B cell (primary cell): ENCODE data around the gene CASKIN1. TPM values are rescaled to one million over a fixed set of nuclear protein-coding genes. Genes with fewer than 3 reads are reported as not detected.

ENCODE experiments used
- ATAC-seq: fragments of 200-7000 bp; cut with Tn5 transposase; one replicate; pipeline ENCODE4 v1.10.0; 2021; ENCODE audit warnings: low read depth, mild to moderate bottlenecking, moderate number of reproducible peaks, moderate library complexity
- CTCF ChIA-PET: fragments of 350-600 bp; sonication (Branson Sonifier 250); formaldehyde crosslinking; loops from one replicate; lab custom pipeline; 2021; ENCODE audit warnings: antibody characterized with exemption, inconsistent platforms; lab: Charles Lee
- POLR2A ChIA-PET: fragments of 350-600 bp; sonication (Branson Sonifier 250); formaldehyde crosslinking; loops from one replicate; lab custom pipeline; 2021; ENCODE audit warnings: antibody characterized with exemption; lab: Charles Lee
- DNase-seq: peaks from one replicate; pipeline ENCODE4 v3.0.0; 2013
- H2AFZ ChIP-seq: 2 replicates; pipeline ENCODE4 v1.6.1; 2012; ENCODE audit warnings: mild to moderate bottlenecking, low read depth, low read length; ENCODE audit not compliant: insufficient read depth, poor library complexity, severe bottlenecking
- H3K27ac ChIP-seq, 2 donors: 1 replicate in 1 of 2; 2 replicates in 1 of 2; pipeline ENCODE4 v1.5.1; 2012 to 2013; ENCODE audit warnings: low read length in 2 of 2, mild to moderate bottlenecking in 2 of 2, moderate library complexity in 1 of 2
- H3K27me3 ChIP-seq, 4 experiments: fragments of 200-600 bp in 1 of 4; sonication (generic) in 1 of 4; replicated peaks in 1 of 4; 1 replicate in 2 of 4; 2 replicates in 2 of 4; pipeline versions ENCODE4 v1.6.1 to v1.7.0; 2013 to 2016; ENCODE audit warnings: low read length in 3 of 4, mild to moderate bottlenecking in 2 of 4, mixed read lengths in 1 of 4, moderate library complexity in 1 of 4; ENCODE audit not compliant: insufficient read depth in 4 of 4, control insufficient read depth in 3 of 4; ENCODE audit errors: control extremely low read depth in 1 of 4
- H3K36me3 ChIP-seq, 2 experiments: replicated peaks in 1 of 2; 1 replicate in 1 of 2; 2 replicates in 1 of 2; pipeline versions ENCODE4 v1.6.1 to v1.7.1; 2013; ENCODE audit warnings: low read length in 1 of 2; ENCODE audit not compliant: insufficient read depth in 2 of 2, control insufficient read depth in 1 of 2; ENCODE audit errors: control extremely low read depth in 1 of 2, extremely low read depth in 1 of 2
- H3K4me1 ChIP-seq, 2 donors: fragments of 200-600 bp in 1 of 2; sonication (generic) in 1 of 2; 1 replicate in 1 of 2; 2 replicates in 1 of 2; pipeline versions ENCODE4 v1.5.1 to v1.6.1; 2013 to 2017; ENCODE audit warnings: low read length in 2 of 2; ENCODE audit not compliant: control insufficient read depth in 2 of 2, insufficient read depth in 2 of 2
- H3K4me2 ChIP-seq: replicated peaks from 2 replicates; pipeline ENCODE3; 2012; ENCODE audit warnings: mild to moderate bottlenecking, low read depth, low read length; ENCODE audit not compliant: poor library complexity, severe bottlenecking
- H3K4me3 ChIP-seq, 5 experiments: fragments of 200-600 bp in 1 of 5; sonication (generic) in 1 of 5; 1 replicate in 3 of 5; 2 replicates in 2 of 5; pipeline versions ENCODE4 v1.5.1 to v1.7.0; 2011 to 2016; ENCODE audit warnings: low read length in 4 of 5, mild to moderate bottlenecking in 4 of 5, low read depth in 2 of 5, control low read depth in 1 of 5, moderate library complexity in 1 of 5; ENCODE audit not compliant: insufficient read depth in 1 of 5; ENCODE audit errors: control extremely low read depth in 1 of 5, extremely low read depth in 1 of 5
- H3K79me2 ChIP-seq: fragments of 200-600 bp; sonication (generic); one replicate; pipeline ENCODE4 v1.6.0; 2016; ENCODE audit warnings: low read length; ENCODE audit not compliant: control insufficient read depth, insufficient read depth
- H3K9ac ChIP-seq: fragments of 200-600 bp; sonication (generic); 2 replicates; pipeline ENCODE4 v1.6.1; 2017; ENCODE audit warnings: mild to moderate bottlenecking, low read length, moderate library complexity
- H3K9me3 ChIP-seq, 3 donors: one replicate each; pipeline versions ENCODE4 v1.6.1 to v1.7.1; 2013; ENCODE audit warnings: low read length in 2 of 3; ENCODE audit not compliant: control insufficient read depth in 2 of 3, insufficient read depth in 1 of 3; ENCODE audit errors: control extremely low read depth in 1 of 3
- H4K20me1 ChIP-seq: 2 replicates; pipeline ENCODE4 v1.6.0; 2012; ENCODE audit warnings: mild to moderate bottlenecking, low read length; ENCODE audit not compliant: insufficient read depth, control insufficient read depth, poor library complexity, severe bottlenecking
- H3K27ac Mint-ChIP-seq: one replicate; pipeline ENCODE4 v1.8.0; 2021; ENCODE audit warnings: mixed read lengths
- H3K27me3 Mint-ChIP-seq: one replicate; pipeline ENCODE4 v1.8.0; 2021; ENCODE audit warnings: mixed read lengths
- H3K4me1 Mint-ChIP-seq: one replicate; pipeline ENCODE4 v1.8.0; 2021; ENCODE audit warnings: mixed read lengths
- H3K4me3 Mint-ChIP-seq: one replicate; pipeline ENCODE4 v1.8.0; 2021; ENCODE audit warnings: mixed read lengths
- H3K9me3 Mint-ChIP-seq: one replicate; pipeline ENCODE4 v1.8.0; 2022; ENCODE audit warnings: mixed read lengths; ENCODE audit not compliant: insufficient read depth
- EZH2 ChIP-seq: IDR thresholded peaks from 2 replicates; pipeline ENCODE4 v1.6.1; 2012; ENCODE audit warnings: borderline replicate concordance, low read depth, mild to moderate bottlenecking, moderate library complexity, low read length; ENCODE audit not compliant: insufficient read depth, poor library complexity, severe bottlenecking
- WGBS: methylation state at CpG from one replicate; pipeline ENCODE4 v1.1.5; 2013; ENCODE audit warnings: missing lambda C conversion rate; ENCODE audit not compliant: insufficient coverage; 5-methylcytosine and 5-hydroxymethylcytosine counted together
- intact Hi-C: fragments of 100-400 bp; cut with micrococcal nuclease; formaldehyde crosslinking; loops from one replicate; pipeline ENCODE4 v1.10.0; 2022
- polyA plus RNA-seq: library from polyadenylated mRNA; depleted of rRNA; stranded (reverse); fragments of >200 nt; gene quantifications from 2 replicates; pipeline ENCODE4 v1.2.3, GENCODE V29; 2012
- total RNA-seq, 2 donors: library from RNA; stranded (reverse); fragments of 120-200 nt in 1 of 2; gene quantifications; 1 replicate in 1 of 2; 2 replicates in 1 of 2; pipeline versions ENCODE4 v1.2.3 to v1.2.4, GENCODE V29; 2013 to 2022
- TF ChIP-seq, protein P1 (sequence below): fragments of 200-600 bp; IDR thresholded peaks from one replicate; pipeline ENCODE4 v1.8.0; 2022; ENCODE audit warnings: antibody characterized with exemption, mild to moderate bottlenecking

Gene CASKIN1
- total and polyA plus RNA-seq, 2 donors (not counting 1 experiment from before 2014, with no cell fraction given), result 0.01 TPM; not detected in 1

- H3K4me3 Mint-ChIP-seq, result peak overlapping the region; percentile 60
- intact Hi-C loops, result loop anchor here (10.0 kb wide), 1 partner anchor 754 kb away; no protein-coding TSS in a partner anchor
- H3K4me1 ChIP-seq, result peaks cover 51 to 70% of the 10 kb centered on the region in 2 donors
- H3K79me2 ChIP-seq, result peaks cover 42% of the 10 kb centered on the region
- H3K9me3 Mint-ChIP-seq, result no peaks in the 10 kb centered on the region
- ChIA-PET CTCF (interaction anchor here (0.9 to 5.9 kb wide), 4 partner anchors 10 to 128 kb away, joined by 4 to 72 read pairs (median 6); no protein-coding TSS in a partner anchor), POLR2A (interaction anchor here (0.6 kb wide), 2 partner anchors 169 to 202 kb away, joined by 6 read pairs; no protein-coding TSS in a partner anchor)
- no peak overlapping the region for H3K4me3 ChIP-seq
- no peak overlapping the region for H3K27ac ChIP-seq
- no peaks in the 10 kb centered on the region for H3K9me3 ChIP-seq
- H3K27me3 ChIP-seq, result peaks cover 0 to 4% (median 0%) of the 10 kb centered on the region in 4 experiments
- H3K27ac Mint-ChIP-seq, result no peak overlapping the region
- H3K4me1 Mint-ChIP-seq, result peaks cover 49% of the 10 kb centered on the region
- no peaks in the 10 kb centered on the region for H3K27me3 Mint-ChIP-seq
- H3K4me2 ChIP-seq, result peak overlapping the region; percentile 93
- WGBS, result 71% methylated on average over 12 of the region's 18 CpGs
- no peak for TF ChIP-seq EZH2
- TF ChIP-seq, protein P1, sequence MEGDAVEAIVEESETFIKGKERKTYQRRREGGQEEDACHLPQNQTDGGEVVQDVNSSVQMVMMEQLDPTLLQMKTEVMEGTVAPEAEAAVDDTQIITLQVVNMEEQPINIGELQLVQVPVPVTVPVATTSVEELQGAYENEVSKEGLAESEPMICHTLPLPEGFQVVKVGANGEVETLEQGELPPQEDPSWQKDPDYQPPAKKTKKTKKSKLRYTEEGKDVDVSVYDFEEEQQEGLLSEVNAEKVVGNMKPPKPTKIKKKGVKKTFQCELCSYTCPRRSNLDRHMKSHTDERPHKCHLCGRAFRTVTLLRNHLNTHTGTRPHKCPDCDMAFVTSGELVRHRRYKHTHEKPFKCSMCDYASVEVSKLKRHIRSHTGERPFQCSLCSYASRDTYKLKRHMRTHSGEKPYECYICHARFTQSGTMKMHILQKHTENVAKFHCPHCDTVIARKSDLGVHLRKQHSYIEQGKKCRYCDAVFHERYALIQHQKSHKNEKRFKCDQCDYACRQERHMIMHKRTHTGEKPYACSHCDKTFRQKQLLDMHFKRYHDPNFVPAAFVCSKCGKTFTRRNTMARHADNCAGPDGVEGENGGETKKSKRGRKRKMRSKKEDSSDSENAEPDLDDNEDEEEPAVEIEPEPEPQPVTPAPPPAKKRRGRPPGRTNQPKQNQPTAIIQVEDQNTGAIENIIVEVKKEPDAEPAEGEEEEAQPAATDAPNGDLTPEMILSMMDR, result no peak
- ATAC-seq (no peak), DNase-seq (no peak)
- peaks cover 64% of the 10 kb centered on the region for H4K20me1 ChIP-seq
- peaks cover 0 to 18% of the 10 kb centered on the region in 2 experiments for H3K36me3 ChIP-seq
- no peak overlapping the region for H3K9ac ChIP-seq
- no peak overlapping the region for H2AFZ ChIP-seq
These were observed 45.8 kb downstream of the CASKIN1 start for GRCh38 chr16:2150418-2151187.
